H1 (cell line): ENCODE measurements around the gene OSBPL2. TPM values are rescaled to one million over a fixed set of nuclear protein-coding genes. Genes with fewer than 3 reads are reported as not detected.

Experiments
- FOSL1 ChIP-seq: IDR thresholded peaks from 2 replicates; pipeline ENCODE4 v1.6.1; 2011; ENCODE audit warnings: mild to moderate bottlenecking, low read depth, low read length, moderate library complexity; ENCODE audit not compliant: insufficient read depth
- KDM1A ChIP-seq: fragments of 200-600, 300-600 bp; sonication (generic); IDR thresholded peaks from 2 replicates; pipeline ENCODE4 v1.7.1; 2016; ENCODE audit warnings: mild to moderate bottlenecking, low read length, borderline replicate concordance
- TBP ChIP-seq: IDR thresholded peaks from 2 replicates; pipeline ENCODE4 v1.6.1; 2011; ENCODE audit warnings: low read depth, low read length, improper control_type of control experiment
- polyA plus RNA-seq, 7 experiments: library from polyadenylated mRNA; depleted of rRNA in 3 of 7; stranded (reverse) in 5 of 7; unstranded in 2 of 7; fragments of >200 nt in 5 of 7; fragments of 200-250 nt in 2 of 7; gene quantifications; 1 replicate in 5 of 7; 2 replicates in 1 of 7; 4 replicates in 1 of 7; pipeline versions ENCODE4 v1.2.1 to v1.2.3, GENCODE V29; 2011 to 2013; ENCODE audit warnings: missing spikeins in 2 of 7, mixed read lengths in 2 of 7
- total RNA-seq: library from RNA; stranded (reverse); fragmentation: NEBNext Ultra II Directional; extraction: Animal tissue kit (Norgen Biotek cat#: 25700); gene quantifications from 2 replicates; pipeline ENCODE4 v1.2.1, GENCODE V29; 2021

Gene OSBPL2
- total and polyA plus RNA-seq, 2 of the 8 experiments (the other 6 are each of a cell fraction or from before 2014, with no cell fraction given), result 11.7 to 42.4 TPM

GRCh38 chr20:62253398-62253797 is 15.1 kb downstream of the OSBPL2 start (continued):
- TF ChIP-seq TBP (no peak), FOSL1 (no peak), KDM1A (no peak)
